AG04449 (cell line): ENCODE data around the gene AQP10.

ENCODE experiments used
- CTCF ChIA-PET: fragments of 350-600 bp; formaldehyde crosslinking; extraction: SDS; loops from one replicate; lab custom pipeline; 2021; ENCODE audit warnings: antibody characterized with exemption; lab: Yijun Ruan, JAX
- POLR2A ChIA-PET: fragments of 400-600, 350-600 bp; formaldehyde crosslinking; extraction: SDS; loops from one replicate; lab custom pipeline; 2020; ENCODE audit warnings: antibody characterized with exemption, inconsistent platforms; lab: Yijun Ruan, JAX
- DNase-seq: peaks from one replicate; pipeline ENCODE4 v3.0.0-alpha.2; 2010; ENCODE audit warnings: low read depth, low spot score
- H3K4me3 ChIP-seq: 2 replicates; pipeline ENCODE4 v1.5.1; 2011; ENCODE audit warnings: low read depth, mild to moderate bottlenecking, control low read depth, low read length
- CTCF ChIP-seq: IDR thresholded peaks from one replicate; pipeline ENCODE4 v1.5.1; 2011; ENCODE audit warnings: mild to moderate bottlenecking, moderate library complexity, low read length, control low read depth, inconsistent platforms; ENCODE audit not compliant: insufficient read depth; ENCODE audit errors: missing control alignments

Gene AQP10

DNA sequence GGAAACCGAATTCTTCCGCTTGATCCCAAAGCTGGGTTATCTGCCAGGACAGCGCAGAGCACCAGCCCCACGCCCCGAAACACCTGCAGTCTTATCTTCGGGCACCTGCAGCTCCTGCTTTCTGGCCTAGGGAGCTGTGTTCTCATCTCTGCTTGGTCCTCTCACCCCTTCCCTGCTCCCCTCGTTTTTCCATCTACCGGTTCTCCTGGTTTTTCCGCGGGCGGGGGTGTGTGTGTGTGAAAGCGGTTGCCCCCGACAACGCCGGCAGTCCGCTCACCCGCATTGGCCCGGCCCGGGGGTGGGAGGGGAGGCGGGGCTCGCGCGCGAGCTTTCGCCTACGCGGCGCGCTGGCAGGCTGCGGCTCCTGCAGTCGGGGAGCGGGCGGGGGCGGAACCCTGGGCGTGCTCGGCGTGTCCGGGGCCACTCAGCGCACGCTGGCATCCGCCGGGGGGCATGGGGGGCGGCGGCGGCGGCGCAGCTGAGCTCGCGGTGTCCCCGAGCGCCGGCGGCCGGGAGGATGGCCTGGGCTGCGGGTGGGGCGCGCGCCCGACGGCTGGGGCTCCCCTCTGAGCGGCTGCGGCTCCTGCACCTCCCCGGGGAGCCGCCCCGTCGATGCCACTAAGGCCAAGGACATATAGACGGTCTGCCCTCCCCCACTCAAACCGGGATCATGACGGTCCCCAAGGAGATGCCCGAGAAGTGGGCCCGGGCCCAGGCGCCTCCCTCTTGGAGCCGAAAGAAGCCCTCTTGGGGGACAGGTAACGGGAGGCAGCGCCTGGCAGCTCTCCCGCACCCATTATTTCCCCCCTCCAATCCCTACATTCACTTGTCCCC, 7.6 kb downstream of the AQP10 start:
- H3K4me3 ChIP-seq = peak overlapping the region; percentile 56
- ChIA-PET POLR2A (interaction anchor here (0.6 to 1.8 kb wide), 4 partner anchors 15 to 618 kb away, joined by 3 to 4 read pairs (median 3); no protein-coding TSS in a partner anchor), CTCF (interaction anchor here (1.6 to 22.8 kb wide), 5 partner anchors 13 to 218 kb away, joined by 4 to 546 read pairs (median 56); partner anchors contain the start of gene HAX1)
- DNase-seq = no peak
- no peak for TF ChIP-seq CTCF

- TF ChIP-seq CTCF = peak; percentile 31
- ChIA-PET CTCF (interaction anchor here (1.7 to 22.8 kb wide), 3 partner anchors 14 to 55 kb away, joined by 4 to 546 read pairs (median 65); partner anchors contain the start of gene HAX1), POLR2A (interaction anchor here (0.6 to 1.8 kb wide), 2 partner anchors 23 to 405 kb away, joined by 3 to 4 read pairs; no protein-coding TSS in a partner anchor)
- DNase-seq = no peak
- peak overlapping the region; percentile 56 for H3K4me3 ChIP-seq
These were observed 8.2 kb downstream of the AQP10 start for GRCh38 chr1:154329152-154329521.

DNA sequence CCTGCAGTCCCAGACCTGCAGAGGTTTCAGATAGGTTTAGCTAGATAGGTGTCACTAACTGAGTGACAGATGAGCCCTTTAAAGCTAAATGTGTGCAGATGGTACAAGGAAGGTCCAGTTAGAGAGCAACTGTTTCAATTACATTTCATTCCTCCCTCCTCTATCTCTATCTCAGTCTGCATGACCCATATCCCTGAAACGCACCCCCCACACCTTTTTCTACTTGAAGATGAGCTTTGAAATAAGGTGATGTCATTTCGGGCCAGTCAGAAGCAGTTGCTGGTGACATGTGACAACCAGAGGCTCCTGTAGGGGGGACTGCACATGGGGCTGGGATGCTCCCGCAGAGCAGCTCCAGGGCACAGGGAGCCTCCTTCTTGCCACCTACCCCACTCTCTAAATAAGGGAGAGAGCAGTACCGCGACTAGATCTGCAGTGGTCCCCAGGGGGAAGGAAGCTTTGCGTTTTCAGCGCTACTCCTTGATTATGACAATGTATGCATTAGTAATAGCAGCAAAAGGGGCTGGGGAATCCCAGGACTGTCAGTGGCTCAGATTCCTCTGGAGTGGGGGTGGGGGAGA, 8.7 kb downstream of the AQP10 start:
- peak overlapping the region; percentile 56 for H3K4me3 ChIP-seq
- no peak for TF ChIP-seq CTCF
- CTCF ChIA-PET = interaction anchor here (1.7 to 22.8 kb wide), 3 partner anchors 14 to 55 kb away, joined by 4 to 546 read pairs (median 65); partner anchors contain the start of gene HAX1
- POLR2A ChIA-PET = interaction anchor here (0.6 to 1.8 kb wide), 3 partner anchors 22 to 406 kb away, joined by 3 to 4 read pairs (median 3); no protein-coding TSS in a partner anchor
- DNase-seq = no peak

- CTCF ChIA-PET = interaction anchor here (9.3 to 22.8 kb wide), 2 partner anchors 13 to 56 kb away, joined by 65 to 546 read pairs; partner anchors contain the start of gene HAX1
- no peak overlapping the region for H3K4me3 ChIP-seq
- POLR2A ChIA-PET = no interaction called here
- TF ChIP-seq CTCF = no peak
- no peak for DNase-seq
These were observed 9.8 kb downstream of the AQP10 start for GRCh38 chr1:154330669-154331068.

GRCh38 chr1:154334079-154335024, 13.5 kb downstream of the AQP10 start:
- ChIA-PET POLR2A (interaction anchor here (1.2 to 2.4 kb wide), 3 partner anchors 8 to 57 kb away, joined by 3 to 11 read pairs (median 3); partner anchors contain the start of gene ATP8B2), CTCF (interaction anchor here (0.6 to 23.5 kb wide), 53 partner anchors 2 to 610 kb away, joined by 3 to 546 read pairs (median 4); partner anchors contain the start of genes AQP10, ATP8B2 and HAX1)
- DNase-seq = no peak
- no peak for TF ChIP-seq CTCF
- no peak overlapping the region for H3K4me3 ChIP-seq
